GM18861 (cell line): ENCODE measurements around the gene CDC42BPG.
"Not testable (repeated sequence)": the region's sequence is repeated elsewhere in the genome, so short reads cannot be mapped to it uniquely, and the experiment has no call there.

Source experiments
- ATAC-seq: cut with Tn5 transposase; IDR thresholded peaks from one replicate; pipeline ENCODE4 v1.9.1; 2021; ENCODE audit not compliant: unreplicated experiment

The CDC42BPG gene

GRCh38 chr11:64849598-64850356, 5.3 kb upstream of the CDC42BPG start:
- no peak for ATAC-seq

GRCh38 chr11:64848826-64849597, 4.6 kb upstream of the CDC42BPG start:
- ATAC-seq: no peak

GRCh38 chr11:64848214-64848825, 3.9 kb upstream of the CDC42BPG start:
- no peak for ATAC-seq

DNA sequence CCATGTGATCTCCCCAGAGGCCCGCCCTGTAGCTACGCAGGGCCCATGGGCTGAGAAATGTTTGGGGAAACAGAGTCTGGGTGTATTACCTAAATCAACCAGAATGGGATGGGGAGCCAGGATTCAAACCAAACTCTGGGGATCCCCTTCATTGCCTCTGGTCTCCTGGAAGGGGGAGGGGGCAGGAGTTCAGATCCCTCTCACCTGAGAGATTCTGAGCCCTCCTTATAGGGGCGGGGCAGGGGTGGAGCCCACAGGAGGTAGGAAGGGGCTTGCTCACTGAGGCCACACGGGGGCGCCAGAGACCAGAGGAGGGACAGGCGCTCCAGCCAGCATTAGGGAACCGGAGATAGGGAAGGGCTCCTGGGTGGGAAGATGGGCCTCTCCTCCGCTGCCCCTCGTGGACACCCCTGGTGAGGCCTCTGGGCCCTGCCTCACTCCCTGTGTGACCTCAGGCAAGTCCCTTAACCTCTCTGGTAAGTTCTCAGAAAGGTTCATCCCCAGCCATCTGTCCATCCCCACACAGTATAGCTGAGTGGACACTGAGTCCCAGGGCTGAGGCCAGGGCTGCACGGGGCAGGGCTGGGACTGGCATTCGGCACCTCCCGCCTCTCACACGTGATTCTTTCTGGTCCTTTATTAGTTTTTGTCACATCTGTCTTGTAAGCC, 2.7 kb upstream of the CDC42BPG start:
- ATAC-seq: no peak

DNA sequence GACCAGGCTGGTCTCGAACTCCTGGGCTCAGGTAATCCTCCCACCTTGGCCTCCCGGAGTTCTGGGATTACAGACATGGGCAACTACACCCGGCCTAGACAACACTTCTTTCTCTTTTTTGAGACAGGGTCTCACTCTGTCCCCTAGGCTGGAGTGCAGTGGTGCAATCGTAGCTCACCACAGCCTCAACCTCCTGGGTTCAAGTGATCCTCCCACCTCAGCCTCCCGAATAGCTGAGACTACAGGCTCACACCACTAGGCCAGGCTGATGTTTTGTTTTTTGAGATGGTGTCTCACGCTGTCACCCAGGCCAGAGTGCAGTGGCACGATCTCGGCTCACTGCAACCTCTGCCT, 1.3 kb upstream of the CDC42BPG start:
- ATAC-seq: not testable (repeated sequence)

DNA sequence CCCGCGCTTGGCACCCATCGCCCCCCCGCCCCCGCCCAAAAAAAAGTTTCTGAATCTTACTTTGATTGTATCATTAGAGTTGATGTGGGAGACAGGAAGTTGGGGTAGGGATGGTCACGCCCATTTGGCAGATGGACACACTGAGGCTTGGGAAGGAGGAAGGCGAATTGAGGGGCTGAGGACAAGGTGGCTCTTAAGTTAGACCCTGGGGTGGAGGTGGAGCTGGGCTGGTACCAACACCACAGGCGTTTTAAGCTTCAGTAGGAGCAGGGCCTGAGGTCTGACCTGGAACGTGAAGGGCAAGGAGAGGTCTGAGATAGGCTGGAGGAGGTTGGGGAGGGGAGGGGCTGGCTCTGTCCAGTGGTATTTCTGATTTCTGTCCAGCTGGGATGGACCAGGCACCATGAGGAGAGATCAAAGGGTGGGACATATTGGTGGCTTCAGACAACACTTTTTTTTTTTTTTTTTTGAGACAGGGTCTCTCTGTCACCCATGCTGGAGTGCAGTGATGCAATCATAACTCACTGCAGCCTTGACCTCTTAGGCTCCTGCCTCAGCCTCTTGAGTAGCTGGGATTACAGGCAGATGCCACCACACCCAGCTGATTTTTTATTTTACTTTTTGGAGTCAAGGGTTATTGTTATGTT, 799 bp upstream of the CDC42BPG start:
- no peak for ATAC-seq

- no peak for ATAC-seq
Measured at GRCh38 chr11:64843686-64844329, 645 bp downstream of the CDC42BPG start.

GRCh38 chr11:64842851-64843685, 1.4 kb downstream of the CDC42BPG start:
- no peak for ATAC-seq

GRCh38 chr11:64842366-64842759, 2.1 kb downstream of the CDC42BPG start:
- ATAC-seq: no peak

DNA sequence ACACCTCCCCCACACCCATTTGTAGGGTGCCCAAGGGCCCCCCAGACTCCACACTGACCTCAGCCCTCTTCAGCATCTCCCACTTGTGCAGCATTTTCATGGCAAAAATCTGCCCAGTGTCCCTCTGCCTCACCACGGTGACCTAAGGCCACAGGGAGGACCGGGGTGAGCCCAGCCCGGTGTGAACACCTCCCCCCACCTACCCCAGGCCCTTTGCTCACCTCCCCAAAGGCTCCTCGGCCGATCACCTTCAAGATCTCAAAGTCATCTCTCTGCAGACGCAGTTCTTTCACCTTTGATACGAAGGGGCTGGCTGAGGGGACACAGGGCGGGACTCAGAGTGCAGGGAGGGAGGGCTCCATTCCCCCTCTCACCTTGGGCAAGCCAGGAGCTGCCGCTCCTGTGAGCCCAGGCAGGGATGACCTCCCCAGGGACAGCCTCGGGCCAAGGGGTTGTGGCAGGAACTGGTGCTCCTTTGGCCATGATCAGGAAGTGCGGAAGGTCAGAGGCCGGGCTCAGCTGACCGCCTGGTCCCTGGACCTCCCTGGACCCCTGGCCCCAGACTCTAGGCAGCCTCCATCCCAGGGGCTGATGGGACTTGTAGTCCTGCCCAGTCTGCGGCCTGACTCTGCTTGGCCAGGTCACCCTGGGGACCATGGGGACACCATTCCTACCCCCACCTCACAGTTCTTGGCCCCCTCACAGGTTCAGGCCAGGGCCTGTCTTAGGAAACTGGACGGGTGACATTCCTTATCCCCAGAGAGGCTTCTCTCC, 2.7 kb downstream of the CDC42BPG start:
- no peak for ATAC-seq

GRCh38 chr11:64839887-64840782, 4.3 kb downstream of the CDC42BPG start:
- ATAC-seq: no peak

DNA sequence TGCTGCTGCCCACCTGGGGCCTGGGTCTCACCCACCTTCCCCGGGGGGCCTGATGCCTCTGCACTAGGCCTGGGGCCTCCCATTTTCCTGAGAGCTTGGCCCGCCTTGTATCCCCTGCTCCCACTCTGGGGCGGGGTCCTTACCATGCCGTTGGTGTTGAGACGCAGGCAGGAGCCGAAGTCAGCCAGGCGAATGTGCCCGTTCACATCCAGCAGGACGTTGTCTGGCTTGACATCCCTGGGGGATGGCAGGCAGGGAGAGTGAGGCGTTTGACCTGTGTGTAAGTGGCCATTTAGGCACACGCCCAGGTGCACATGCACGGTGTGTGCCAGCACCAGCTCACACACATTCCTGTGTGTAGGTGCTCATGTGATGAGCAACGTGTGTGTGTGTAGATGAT, 5.1 kb downstream of the CDC42BPG start:
- ATAC-seq: no peak

GRCh38 chr11:64838600-64839334, 5.7 kb downstream of the CDC42BPG start:
- no peak for ATAC-seq

DNA sequence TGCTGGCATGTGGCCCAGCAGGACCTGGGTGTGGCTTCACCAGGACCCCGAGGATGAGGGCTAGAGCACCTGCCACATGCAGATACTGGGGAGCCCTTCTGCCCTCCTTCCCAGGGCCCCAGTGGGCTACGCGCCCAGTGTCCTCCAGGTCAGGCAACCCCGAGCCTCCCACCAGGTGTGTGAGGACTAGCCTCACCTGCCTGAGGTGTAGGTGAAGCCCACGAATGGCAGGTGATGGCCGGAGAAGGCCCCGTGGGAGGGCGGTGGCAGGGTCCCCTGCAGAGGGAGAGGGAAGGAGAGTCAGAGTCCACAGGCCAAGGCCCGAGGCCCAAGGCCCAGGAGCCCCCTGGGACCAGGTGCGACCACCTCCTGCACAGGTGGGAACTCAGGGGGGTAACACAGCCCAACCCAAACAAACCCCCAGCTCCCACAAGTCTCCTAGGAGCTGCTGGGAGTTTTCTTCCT, 6.5 kb downstream of the CDC42BPG start:
- no peak for ATAC-seq

GRCh38 chr11:64836448-64837072, 7.9 kb downstream of the CDC42BPG start:
- no peak for ATAC-seq

GRCh38 chr11:64835616-64836447, 8.6 kb downstream of the CDC42BPG start:
- no peak for ATAC-seq
